GM19455 (cell line): ENCODE data around the gene TBX2.
"Not testable (repeated sequence)": the region's sequence is repeated elsewhere in the genome, so short reads cannot be mapped to it uniquely, and the experiment has no call there.

Source experiments
- ATAC-seq: cut with Tn5 transposase; IDR thresholded peaks from one replicate; pipeline ENCODE4 v1.9.1; 2021; ENCODE audit not compliant: unreplicated experiment

Gene TBX2

GRCh38 chr17:61399131-61400065, at the start of gene TBX2:
TSS of gene TBX2 (plus strand) at chr17:61399843. CDS start at chr17:61400177, 334 bp downstream.
- ATAC-seq, result no peak

GRCh38 chr17:61351745-61352407, 47.8 kb upstream of the TBX2 start:
- no peak for ATAC-seq

GRCh38 chr17:61352408-61352770, 47.3 kb upstream of the TBX2 start:
- ATAC-seq, result no peak

- ATAC-seq, result no peak
Measured at GRCh38 chr17:61352781-61353491, 46.7 kb upstream of the TBX2 start.

- ATAC-seq, result no peak
Measured at GRCh38 chr17:61353615-61354014, 46.0 kb upstream of the TBX2 start.

- no peak for ATAC-seq
Measured at GRCh38 chr17:61354895-61355874, 44.5 kb upstream of the TBX2 start.

- not testable (repeated sequence) for ATAC-seq
Measured at GRCh38 chr17:61357061-61357460, 42.6 kb upstream of the TBX2 start.

GRCh38 chr17:61359513-61359912, 40.1 kb upstream of the TBX2 start:
- ATAC-seq, result not testable (repeated sequence)

- no peak for ATAC-seq
Measured at GRCh38 chr17:61360318-61360943, 39.2 kb upstream of the TBX2 start.

- ATAC-seq, result no peak
Measured at GRCh38 chr17:61361084-61361483, 38.6 kb upstream of the TBX2 start.

- no peak for ATAC-seq
Measured at GRCh38 chr17:61362396-61362795, 37.2 kb upstream of the TBX2 start.

GRCh38 chr17:61362852-61363600, 36.6 kb upstream of the TBX2 start:
- ATAC-seq, result no peak

- ATAC-seq, result no peak
Measured at GRCh38 chr17:61363601-61364462, 35.8 kb upstream of the TBX2 start.

- ATAC-seq, result no peak
Measured at GRCh38 chr17:61364463-61364846, 35.2 kb upstream of the TBX2 start.

- no peak for ATAC-seq
Measured at GRCh38 chr17:61366076-61366714, 33.4 kb upstream of the TBX2 start.

GRCh38 chr17:61366715-61367413, 32.8 kb upstream of the TBX2 start:
- ATAC-seq, result no peak
